Measurements from ENCODE around the gene AADAT.

The AADAT gene

DNA sequence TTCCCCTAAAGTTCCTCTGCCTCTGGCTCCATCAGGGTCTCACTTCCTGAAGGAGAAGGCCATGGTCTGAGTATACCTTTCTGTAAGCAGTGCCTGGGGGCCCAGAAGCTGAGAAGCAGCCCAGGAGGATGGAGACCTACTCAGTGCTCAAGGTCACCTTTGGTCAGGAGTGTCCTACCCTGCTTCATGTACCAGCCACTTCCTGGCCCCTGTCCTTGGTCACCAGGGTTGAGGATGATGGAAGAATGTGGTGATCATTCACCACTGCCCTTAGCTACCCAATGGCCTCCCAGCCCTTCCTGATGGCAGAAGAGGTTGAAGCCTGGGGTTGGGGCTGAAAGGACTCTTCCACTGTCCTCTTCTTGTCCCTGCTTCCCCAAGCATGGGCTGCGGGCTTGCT, 54.5 kb downstream of the AADAT start:
- DNase-seq (ENCODE audit: low read depth, low spot score): no peak

DNA sequence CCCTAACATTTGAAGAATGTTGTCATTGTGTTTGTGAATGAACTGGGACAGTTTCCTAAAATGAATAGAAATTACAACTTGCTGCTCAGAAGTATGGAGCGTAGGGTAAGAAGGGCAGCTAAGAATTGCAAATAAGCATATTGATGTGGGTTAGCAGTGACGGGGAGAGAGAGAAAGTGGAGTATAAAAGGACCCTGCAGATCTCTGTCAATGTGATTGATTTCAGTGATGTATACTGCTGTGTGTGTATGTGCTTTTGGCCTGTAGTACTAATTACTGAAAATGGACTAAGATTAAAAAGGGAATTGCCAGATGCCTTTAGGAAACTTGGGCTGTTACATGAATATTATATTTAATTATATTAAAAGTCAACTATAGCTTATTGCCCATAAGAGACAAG, 55.8 kb downstream of the AADAT start:
- DNase-seq (ENCODE audit: low read depth, low spot score): no peak

DNA sequence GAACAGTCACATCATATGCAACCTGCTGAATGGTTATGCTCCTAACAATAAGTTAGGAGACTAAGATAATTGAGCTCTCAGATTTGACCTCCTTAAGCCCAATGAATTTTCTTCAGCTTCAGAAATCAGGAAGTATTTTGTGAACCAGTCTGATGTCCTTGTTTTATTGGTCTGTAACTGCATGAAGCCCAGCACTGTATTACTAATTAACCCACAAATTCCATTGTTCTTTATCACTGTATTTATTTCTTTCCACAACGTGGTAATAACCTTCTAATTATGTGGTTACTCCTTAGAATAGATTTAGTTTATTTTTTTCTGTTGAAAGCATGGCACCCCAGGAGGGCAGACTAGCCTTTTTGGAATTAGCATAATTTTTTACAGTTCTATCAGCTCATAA, 59.6 kb downstream of the AADAT start:
- DNase-seq (ENCODE audit: low read depth, low spot score): no peak

DNA sequence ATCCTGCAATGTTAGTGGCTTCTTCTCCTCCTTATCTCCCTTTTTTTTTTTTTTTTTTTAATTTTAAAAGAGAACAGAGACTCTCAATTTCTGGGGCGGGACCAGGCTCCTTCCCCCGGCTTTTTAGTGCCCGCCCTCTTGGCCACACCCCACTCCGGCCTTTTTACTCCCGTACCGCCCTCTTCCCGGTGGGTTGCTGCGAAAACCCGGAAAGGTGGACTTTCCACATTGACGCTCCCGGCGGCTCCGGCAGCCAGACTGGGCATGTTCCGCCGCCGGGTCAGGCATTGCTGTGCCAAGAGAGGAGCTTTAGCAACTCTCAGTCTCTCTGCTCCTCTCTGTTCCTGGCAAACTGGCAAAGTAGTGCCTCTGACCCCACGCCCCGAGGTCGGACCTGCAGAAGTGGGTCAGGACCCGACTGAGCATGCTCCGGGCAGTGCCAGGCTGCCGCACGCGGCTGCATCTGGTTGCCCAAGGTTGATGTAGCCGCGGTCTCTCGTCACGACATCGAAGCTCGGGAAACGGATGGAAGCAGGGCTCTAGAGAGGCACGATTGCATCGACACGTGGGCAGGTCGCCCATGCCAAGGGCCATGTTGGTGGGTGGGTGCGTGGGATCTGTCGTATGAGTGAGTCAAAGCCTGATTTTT, 62.5 kb downstream of the AADAT start:
- DNase-seq (ENCODE audit: low read depth, low spot score): peak; percentile 92

DNA sequence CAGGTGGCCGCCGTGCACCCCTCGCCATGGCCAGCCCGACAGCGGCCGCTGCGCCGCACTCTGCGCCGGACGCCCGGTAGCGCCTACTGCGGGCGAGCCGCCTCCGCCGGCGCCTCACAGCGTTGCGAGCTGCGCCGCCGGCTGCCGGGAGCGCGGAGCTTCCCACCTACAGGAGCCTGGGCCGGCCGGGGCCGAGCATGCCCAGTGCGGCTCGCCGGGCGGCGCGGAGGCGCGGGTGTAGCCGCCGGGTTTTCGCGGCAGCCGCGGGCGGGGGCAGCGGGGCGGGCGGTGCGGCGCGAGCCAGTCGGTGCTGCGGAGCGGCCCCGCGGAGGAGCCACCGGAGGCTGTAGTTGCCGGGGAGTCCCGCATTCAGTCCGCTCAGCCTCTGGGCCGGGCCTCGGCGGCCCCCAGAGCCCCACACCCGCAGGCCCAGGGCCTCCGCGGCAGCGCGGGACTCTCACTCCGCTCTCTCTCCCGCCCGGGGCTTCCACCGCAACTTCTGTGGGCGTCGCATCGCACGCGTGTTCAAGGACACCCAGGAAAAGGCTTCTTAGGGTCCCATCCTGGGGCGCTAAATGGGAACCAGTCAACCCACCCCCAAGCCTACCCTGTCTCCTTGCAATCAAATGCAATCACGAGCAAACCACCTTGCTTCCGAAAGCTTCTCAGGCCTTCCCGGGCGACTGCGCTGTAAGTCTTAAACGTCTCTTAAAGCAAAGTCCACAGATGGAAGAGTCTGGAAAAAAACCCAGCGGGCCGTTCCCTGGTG, 63.3 kb downstream of the AADAT start, which contains the start of gene MFAP3L:
MFAP3L (minus strand) TSS at position 143 of the 769 bp plus-strand sequence. CDS start 20,518 bp downstream, outside the sequence.
- DNase-seq (ENCODE audit: low read depth, low spot score): peak; percentile 68

DNA sequence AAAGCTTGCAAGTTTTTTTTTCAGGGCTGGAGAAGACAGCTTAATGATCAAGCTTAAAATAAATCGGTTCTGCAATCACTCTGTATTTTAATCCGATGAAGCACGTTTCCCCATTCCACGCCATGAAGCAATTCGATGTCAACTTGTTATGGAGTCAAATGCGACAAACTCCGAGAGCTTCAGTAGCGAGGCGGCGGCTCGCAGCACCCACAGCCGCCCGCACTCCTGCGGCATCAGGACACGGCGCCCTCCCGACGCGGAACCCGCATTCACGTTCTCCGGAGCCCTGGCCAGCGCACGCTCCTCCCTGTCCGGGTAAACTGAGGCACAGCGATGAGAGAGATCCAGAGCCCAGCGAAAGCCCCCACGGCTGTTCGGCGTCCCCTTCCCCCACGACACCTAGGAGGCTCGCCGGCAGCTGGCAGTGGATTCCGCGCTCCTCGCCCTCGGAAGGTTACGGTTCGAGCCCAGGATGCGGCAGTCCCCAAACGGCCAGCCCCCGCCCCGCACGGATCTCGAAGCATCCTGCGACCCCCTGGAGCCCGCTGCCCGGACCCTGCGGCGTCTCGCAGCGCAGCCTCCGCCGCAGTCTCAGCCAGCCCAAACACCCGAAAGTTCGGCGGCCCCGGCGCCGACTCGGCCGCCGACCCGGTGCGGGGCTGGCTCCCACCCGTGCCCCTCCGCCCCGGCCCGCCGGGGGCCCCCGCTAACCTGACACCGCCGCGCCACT, 64.1 kb downstream of the AADAT start:
- no peak for DNase-seq (ENCODE audit: low read depth, low spot score)

DNA sequence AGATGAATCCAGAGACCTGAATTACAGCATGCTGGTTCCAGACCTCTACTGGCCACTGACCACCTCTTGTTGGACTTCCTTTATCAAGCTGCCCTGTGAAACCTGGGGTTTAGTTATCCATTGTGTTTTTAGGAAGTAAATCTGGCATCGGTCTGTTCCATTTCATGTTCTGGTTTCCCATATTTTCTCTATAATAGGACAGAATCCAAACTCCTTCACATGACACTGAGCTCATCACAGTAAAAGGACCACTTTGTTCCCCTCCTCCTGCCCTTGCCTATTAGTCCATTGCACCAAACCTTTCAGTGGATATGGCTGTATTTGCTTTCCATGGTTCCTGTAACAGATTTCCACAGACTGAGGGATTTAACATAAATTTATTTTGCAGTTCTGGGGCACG, 67.5 kb downstream of the AADAT start:
- no peak for DNase-seq (ENCODE audit: low read depth, low spot score)

DNA sequence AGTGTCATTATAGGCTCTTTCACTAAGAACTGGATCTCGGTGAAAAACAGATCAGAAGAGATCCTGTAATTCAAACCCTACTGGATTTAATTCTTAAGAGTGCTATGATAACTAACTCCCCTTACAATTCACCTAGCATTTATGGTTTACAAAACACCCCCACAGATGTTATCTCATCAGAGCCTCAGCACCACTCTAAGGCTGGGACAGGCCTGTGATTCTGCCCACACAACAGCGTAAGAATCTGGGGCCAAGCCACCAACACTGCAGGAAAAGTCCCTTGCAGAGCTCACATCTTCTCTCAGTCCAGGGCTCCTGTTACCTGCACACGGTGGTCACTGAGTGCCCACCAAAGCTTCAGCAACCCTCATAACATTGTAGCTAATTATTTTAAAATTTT, 72.5 kb downstream of the AADAT start:
- DNase-seq (ENCODE audit: low read depth, low spot score): no peak

DNA sequence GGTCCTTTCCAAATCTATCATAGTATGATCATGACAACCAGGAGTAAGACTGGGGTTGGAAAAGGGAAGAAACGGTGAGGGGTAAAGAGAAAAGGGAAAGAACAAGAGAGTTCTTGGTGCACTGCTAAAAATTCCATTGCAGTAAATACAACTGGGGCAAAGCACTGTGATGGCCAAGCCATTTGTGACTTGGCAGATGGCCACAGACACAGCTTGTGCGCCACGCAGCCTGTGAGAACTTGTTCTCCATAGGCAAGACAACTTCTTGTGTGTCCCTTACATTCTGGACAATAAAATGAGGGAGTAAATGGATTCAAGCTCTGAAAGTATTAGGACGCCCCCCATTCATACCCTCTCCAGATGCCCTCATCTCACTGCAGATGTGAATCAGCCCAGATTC, 74.5 kb downstream of the AADAT start:
- DNase-seq (ENCODE audit: low read depth, low spot score): no peak

DNA sequence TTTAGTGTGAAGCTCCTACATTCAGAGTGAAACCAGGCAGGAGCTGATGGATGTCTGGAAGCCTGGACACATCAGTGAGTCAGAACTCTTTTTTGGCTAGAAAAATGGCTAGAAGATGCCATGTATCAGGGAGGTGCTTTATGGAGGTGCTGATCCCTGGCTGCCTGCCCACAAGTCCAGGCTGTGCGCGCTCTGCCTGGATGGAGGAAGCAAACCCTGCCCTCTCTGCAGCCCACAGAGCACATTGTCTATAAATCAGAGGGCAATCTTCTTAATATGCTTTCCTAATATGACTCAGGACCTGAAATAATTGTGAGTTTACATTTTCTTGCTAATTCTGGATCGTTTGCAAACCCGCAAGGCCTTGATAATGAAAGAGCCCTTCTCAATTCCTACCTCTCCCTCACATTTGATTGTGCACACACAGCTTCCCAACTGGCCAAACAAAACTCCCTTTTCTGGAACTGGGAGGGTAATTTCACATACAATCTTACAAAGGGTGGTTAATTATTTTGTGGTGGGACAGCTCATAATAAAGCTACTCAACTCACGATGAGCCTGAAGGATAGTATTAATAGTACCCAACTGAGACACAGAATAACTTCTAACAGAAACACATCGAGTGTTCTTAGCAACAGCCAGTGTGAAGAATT, 75.3 kb downstream of the AADAT start:
- no peak for DNase-seq (ENCODE audit: low read depth, low spot score)

DNA sequence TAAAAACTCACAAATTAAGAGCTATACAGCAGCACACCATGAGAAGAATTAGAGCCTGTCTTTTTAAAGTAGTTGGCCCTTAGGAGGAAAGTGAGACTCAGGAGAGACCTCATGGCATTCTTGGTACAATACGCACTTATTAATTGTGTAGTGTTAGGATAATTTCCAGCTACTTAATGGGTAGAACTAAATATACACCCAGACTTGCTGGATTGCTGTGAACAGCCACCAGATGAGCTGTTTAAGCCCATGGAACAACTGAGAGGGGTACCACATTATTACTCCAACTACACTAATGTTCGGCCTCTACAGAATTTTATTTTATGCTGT, 77.2 kb downstream of the AADAT start:
- no peak for DNase-seq (ENCODE audit: low read depth, low spot score)

DNA sequence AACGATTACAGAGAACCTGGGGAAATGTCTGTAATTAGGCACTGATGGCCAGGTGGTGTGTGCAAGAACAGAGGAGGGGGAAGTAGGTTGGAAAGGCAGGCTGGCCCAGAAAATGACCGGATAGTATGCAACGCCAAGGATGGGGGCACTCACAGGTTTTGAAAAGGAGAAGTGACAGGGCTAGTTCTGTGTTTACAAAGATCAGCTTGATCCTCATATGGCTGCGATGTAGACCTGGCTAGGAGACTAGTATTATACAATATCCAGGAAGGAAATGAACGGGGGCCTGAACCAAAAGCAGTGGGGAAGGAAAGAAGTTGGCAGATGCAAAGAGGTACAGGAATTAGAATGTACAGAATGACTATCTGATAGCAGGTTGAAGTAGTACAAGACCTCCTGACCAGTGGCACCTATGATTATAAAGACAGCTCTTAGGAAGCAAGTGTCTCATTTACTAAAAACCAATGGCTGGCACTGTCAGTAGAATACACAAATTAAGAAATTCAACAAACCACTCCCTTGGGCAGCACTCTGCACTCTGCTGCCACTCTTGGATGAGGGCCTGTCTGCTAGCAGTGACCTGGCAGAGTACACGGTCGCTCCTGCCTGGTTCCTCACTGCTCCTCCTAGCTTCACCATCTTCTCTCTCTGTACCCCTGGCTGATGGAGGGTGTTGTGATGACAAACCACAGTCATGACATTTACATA, 77.7 kb downstream of the AADAT start:
- DNase-seq (ENCODE audit: low read depth, low spot score): no peak
